Cerebellar cortex (tissue), 1 donor: ENCODE measurements around the gene NOXA1.
A peak's percentile ranks its signal among the peaks of the same experiment; 100 is the strongest.
"Not testable (repeated sequence)": the region's sequence is repeated elsewhere in the genome, so short reads cannot be mapped to it uniquely, and the experiment has no call there.

ENCODE experiments used
- DNase-seq: peaks from one replicate; pipeline ENCODE4 v3.0.0-alpha.2; 2015; ENCODE audit warnings: low spot score

The NOXA1 gene

DNA sequence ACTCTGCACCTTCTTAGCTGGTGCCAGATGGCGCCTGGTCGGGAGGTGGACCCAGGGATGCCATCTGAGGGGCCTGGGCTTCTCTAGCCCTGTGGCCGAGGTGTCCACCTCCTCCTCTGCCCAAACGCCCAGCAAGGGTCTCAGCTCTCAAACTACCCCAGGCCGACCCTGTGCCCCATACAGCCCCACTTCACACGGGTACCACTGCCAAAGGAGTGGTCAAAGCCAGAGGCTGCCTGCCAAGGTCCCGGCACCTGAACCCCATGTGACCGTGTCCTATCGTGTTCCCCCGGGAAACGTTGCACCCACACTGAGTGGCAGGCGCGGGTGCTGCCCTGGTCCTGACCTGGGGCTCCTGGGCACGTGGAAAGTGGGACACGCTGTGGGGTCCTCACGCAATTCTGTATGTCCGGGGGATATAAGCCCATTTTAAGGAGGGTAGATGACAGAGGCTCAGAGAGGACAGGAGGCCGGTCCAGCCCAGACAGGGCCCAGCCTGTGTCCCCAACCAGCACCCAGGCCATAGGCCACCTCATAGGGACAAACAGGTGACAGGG, 16.0 kb downstream of the NOXA1 start:
- DNase-seq: no peak

GRCh38 chr9:137441289-137441934, 18.2 kb downstream of the NOXA1 start, which contains the start of gene ENTPD8:
Gene ENTPD8 (minus strand): TSS chr9:137441357. CDS start chr9:137438285, 3,072 bp downstream.
- DNase-seq: peak; percentile 46

DNA sequence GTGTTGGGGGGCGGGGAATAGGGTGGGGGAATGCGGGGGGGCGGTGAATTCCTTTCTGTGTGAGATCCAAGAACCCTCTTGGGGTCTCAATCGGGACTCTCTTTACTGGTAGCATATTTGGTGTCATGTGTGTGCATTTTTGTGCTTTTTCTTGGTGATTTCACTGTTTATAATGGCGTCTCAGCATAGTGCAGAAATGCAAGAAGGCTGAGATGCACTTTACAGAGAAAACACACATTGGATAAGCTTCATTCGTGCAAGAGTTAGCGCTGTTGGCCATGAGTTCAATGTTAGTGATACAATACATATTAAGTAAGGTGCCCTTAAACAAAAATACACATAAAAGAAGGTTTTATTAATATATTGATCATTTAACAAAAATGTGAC, 18.7 kb downstream of the NOXA1 start:
- no peak for DNase-seq

DNA sequence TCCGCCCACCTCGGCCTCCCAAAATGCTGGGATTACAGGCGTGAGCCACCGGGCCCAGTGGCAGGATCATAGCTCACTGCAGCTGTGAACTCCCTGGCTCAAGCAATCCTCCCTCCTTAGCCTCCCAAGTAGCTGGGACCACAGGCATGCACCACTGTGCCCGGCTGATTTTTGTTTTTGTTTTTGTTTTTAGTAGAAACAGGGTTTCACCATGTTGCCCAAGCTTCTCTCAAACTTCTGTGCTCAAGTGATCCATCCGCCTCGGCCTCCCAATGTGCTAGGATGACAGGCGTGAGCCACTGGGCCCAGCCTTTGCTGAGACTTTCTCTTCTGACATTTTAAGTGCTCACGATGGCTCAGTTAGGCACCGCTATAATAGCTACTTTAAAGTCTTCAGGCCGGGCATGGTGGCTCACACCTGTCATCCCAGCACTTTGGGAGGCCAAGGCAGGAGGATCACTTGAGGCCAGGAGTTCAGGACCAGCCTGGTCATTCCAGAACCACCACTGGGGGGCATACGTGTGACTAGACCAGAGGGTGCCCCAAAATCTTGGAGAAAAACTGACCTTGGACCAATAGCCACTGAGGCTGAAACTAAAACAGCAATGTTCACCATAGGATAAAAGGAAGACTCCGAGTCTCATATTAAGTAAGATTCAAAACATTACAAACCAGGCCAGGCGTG, 21.1 kb downstream of the NOXA1 start:
- DNase-seq: no peak

GRCh38 chr9:137445275-137445807, 22.1 kb downstream of the NOXA1 start:
- DNase-seq: peak; percentile 68

- DNase-seq: no peak
Measured at GRCh38 chr9:137445930-137446431, 22.8 kb downstream of the NOXA1 start.

DNA sequence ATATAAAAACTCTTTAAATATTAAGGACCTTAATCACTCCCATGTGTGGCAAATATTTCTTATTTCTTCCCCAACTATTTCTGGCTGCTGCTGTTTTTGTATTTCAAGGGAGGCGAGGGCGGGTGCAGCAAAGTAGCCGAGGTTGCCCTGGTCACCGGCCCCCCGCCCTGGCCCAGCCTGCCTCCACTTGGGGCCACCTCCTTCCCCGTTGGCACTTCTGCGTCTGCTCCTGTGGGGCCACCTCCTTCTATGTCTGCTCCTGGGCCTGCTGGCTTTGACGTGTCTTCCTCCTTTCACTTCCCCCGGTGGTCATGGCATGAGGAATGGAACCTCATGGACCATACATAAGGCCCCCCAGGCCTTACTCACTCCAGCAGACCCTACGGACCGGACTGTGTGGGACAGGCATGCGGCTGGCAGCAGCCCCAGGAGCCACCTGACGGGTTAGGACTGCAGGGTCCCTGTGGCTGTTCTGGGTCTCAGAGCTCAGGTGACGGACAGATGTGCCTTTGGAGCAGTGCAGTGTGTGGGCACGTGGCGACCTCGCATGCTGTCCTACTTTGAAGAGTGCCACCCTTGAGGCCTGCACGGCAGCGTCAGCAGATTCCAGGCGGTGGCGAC, 23.8 kb downstream of the NOXA1 start:
- DNase-seq: no peak

- DNase-seq: no peak
Measured at GRCh38 chr9:137447722-137448601, 24.8 kb downstream of the NOXA1 start.

- DNase-seq: no peak
Measured at GRCh38 chr9:137448602-137448962, 25.4 kb downstream of the NOXA1 start.

DNA sequence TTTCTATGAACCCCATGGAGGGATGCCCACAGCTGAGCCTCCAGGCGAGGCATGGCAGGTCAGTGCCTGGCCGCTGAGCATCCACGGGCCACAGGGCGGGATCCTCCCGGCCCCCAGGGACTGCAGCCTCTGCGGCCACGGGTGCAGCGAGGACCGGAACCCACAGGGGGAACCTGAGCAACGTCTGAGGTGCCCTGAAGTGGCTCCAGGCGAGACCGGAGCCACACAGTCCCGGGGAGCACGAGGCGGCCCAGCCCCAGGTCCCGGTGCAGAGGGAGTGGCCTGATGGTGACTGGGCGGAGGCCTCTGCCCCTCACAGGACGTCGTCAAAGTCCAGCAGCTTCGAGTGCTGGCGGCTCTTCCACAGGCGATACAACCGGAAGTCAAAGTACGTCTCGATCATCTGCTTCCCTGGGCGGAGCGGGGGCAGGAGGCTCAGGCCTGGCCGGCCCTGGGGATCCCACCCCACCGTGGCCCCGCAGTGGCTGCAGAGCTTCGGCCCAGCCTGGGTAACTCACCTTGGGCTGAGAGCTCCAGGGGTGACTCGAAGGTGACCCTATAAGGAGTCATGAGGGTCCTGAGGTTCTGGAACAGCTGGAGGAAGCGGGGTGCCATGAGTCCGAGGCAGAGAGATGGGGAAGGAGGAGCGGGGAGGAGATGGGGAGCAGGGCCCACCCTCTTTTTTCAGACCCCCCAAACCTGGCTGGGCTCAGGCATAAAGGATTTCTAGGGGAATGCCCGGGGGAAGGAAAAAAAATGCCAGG, 26.1 kb downstream of the NOXA1 start:
- DNase-seq: no peak

DNA sequence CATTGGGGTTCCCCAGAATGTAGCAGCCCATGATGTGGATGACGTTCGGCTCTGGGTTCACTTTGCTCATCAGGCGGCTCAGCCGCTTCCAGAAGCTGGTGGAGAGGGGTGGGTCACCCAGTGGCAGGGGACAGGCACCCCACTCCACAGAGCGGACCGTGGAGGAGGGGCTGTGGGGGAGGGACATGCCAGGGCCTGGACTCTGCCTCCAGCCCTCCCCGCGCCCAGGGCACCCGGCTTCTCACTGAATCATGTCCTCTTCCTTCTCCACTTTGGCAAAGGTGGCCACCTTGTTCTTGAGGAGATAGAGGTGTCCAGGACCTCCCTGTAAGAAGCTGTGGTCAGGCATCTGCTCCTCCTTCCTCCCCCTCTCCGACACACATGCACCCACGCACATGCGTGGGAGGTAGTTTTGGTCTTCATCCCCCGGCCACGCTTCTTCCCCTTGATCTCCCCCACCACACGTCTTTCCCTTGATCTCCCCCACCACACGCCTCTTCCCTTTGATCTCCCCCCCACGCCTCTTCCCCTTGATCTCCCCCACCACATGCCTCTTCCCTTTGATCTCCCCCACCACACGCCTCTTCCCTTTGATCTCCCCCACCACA, 26.8 kb downstream of the NOXA1 start:
- DNase-seq: no peak

- not testable (repeated sequence) for DNase-seq
Measured at GRCh38 chr9:137450539-137451222, 27.5 kb downstream of the NOXA1 start.

GRCh38 chr9:137451264-137452005, 28.2 kb downstream of the NOXA1 start:
- DNase-seq: not testable (repeated sequence)

GRCh38 chr9:137452006-137452760, 29.0 kb downstream of the NOXA1 start:
- no peak for DNase-seq

GRCh38 chr9:137452761-137453642, 29.8 kb downstream of the NOXA1 start:
- no peak for DNase-seq

- peak; percentile 23 for DNase-seq
Measured at GRCh38 chr9:137453643-137454081, 30.5 kb downstream of the NOXA1 start.

DNA sequence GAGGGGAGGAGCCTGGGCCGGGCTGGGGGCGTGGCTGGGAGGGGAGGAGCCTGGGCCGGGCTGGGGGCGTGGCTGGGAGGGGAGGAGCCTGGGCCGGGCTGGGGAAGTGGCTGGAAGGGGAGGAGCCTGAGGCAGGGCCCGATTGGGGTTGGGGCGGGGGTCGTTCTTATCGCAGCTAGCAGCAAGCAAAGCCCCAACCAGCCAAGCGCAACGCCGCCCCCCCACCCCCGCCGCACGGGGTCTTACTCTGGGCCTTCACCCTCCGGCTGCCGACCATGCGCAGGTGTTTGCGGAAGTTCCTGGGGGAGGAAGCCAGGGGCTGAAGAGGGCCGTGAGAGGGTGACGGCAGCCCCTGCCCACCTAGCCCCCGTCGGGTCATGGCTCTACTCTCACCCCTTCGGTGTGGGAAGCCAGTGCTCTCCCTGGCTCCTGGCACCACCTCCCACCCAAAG, 31.0 kb downstream of the NOXA1 start:
- DNase-seq: no peak
